Measurements from ENCODE around the gene CDH2. TPM values are rescaled to one million over a fixed set of nuclear protein-coding genes. Genes with fewer than 3 reads are reported as not detected.

CDH2 gene
- total RNA-seq, 1 experiment from 2014 or later = 14.6 TPM

DNA sequence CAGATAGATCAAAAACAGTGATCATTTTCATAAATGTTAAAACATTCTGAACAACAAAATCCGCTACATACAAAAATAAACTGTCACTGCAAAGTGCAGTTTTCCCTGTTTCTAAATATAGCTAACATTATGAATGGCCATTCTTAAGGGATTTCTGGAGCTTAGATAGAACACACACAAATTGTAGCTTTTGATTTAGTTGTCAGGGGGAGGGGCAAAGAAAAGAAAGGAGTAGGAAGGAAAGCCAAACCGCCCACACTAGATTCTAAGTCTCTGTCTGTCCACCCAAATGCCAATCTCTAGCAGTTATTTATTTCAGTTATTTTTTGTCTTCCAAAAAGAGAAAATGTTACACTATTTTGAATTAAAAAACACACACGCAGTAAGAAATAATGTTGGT, 182.4 kb downstream of the CDH2 start:
- H3K9me3 Mint-ChIP-seq (ENCODE audit: unreplicated experiment) = no peaks in the 10 kb centered on the region

DNA sequence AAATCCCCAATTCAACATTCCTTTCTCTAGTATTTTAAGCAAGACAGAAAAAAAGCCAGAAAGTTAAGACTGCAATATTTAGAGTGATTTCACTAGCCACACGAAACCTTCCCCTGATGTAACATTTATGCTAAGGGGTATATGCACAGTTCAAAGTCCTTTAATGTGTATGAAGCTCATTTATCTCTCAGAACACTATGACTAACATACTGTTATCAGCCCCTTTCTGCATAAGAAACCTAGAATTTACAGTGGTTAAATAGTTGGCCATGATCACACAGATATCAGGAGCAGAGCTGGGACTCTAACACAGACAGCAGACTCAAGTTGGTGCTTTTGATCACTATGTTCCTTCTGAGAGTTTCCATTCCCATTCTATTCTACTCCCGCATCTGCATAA, 185.5 kb downstream of the CDH2 start:
- no TSS peak for BruUV-seq (replicated peaks)
- Mint-ChIP-seq H3K4me3 (ENCODE audit: unreplicated experiment) (no peak overlapping the region), H3K27ac (ENCODE audit: low read depth, unreplicated experiment) (no peak overlapping the region), H3K27me3 (ENCODE audit: insufficient read depth, unreplicated experiment) (no peaks in the 10 kb centered on the region), H3K4me1 (ENCODE audit: insufficient read depth, unreplicated experiment) (peaks cover 6% of the 10 kb centered on the region), H3K36me3 (ENCODE audit: insufficient read depth, unreplicated experiment) (no peaks in the 10 kb centered on the region), H3K9me3 (ENCODE audit: unreplicated experiment) (no peaks in the 10 kb centered on the region)
- ChIA-PET POLR2A (no interaction called here), CTCF (interaction anchor here (0.5 kb wide), 1 partner anchor 87 kb away, joined by 4 read pairs; no protein-coding TSS in a partner anchor)
- DNase-seq (ENCODE audit: unreplicated experiment) = no peak
- TF ChIP-seq, protein P1, sequence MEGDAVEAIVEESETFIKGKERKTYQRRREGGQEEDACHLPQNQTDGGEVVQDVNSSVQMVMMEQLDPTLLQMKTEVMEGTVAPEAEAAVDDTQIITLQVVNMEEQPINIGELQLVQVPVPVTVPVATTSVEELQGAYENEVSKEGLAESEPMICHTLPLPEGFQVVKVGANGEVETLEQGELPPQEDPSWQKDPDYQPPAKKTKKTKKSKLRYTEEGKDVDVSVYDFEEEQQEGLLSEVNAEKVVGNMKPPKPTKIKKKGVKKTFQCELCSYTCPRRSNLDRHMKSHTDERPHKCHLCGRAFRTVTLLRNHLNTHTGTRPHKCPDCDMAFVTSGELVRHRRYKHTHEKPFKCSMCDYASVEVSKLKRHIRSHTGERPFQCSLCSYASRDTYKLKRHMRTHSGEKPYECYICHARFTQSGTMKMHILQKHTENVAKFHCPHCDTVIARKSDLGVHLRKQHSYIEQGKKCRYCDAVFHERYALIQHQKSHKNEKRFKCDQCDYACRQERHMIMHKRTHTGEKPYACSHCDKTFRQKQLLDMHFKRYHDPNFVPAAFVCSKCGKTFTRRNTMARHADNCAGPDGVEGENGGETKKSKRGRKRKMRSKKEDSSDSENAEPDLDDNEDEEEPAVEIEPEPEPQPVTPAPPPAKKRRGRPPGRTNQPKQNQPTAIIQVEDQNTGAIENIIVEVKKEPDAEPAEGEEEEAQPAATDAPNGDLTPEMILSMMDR (IDR thresholded peaks at IDR 0.05; ENCODE audit: unreplicated experiment) = no peak
- intact Hi-C loops (cut with micrococcal nuclease) = no loop called here

More for the DNA sequence above, 182.4 kb downstream of the CDH2 start:
- Mint-ChIP-seq H3K4me1 (ENCODE audit: insufficient read depth, unreplicated experiment) (peaks cover 17% of the 10 kb centered on the region), H3K27ac (ENCODE audit: low read depth, unreplicated experiment) (no peak overlapping the region), H3K36me3 (ENCODE audit: insufficient read depth, unreplicated experiment) (no peaks in the 10 kb centered on the region), H3K27me3 (ENCODE audit: insufficient read depth, unreplicated experiment) (no peaks in the 10 kb centered on the region), H3K4me3 (ENCODE audit: unreplicated experiment) (no peak overlapping the region)
- ChIA-PET POLR2A (no interaction called here), CTCF (no interaction called here)
- BruUV-seq (replicated peaks) = no TSS peak
- DNase-seq (ENCODE audit: unreplicated experiment) = no peak
- intact Hi-C loops (cut with micrococcal nuclease) = no loop called here
- TF ChIP-seq, protein P1 (IDR thresholded peaks at IDR 0.05; ENCODE audit: unreplicated experiment) = no peak

DNA sequence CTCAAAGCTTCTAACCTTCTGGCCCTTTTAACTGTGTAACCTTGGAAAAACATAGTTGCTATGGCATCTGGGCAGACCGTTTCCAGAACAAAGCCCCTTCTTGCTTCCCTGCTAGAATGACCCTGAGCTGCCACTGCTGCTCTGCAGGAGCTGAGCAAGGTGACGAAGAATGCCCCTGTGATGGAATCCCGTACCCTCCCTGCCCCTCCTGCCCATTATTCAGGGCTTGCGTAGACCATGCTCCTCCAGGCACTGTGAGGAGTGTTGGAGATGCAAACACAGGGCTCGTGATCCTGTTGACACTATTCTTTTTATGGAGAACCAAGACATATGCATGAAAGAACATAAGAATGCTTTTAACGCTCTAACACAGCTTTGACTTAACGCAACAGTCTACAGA, 191.1 kb downstream of the CDH2 start:
- Mint-ChIP-seq H3K4me3 (ENCODE audit: unreplicated experiment) (no peak overlapping the region), H3K27me3 (ENCODE audit: insufficient read depth, unreplicated experiment) (no peaks in the 10 kb centered on the region), H3K36me3 (ENCODE audit: insufficient read depth, unreplicated experiment) (no peaks in the 10 kb centered on the region), H3K4me1 (ENCODE audit: insufficient read depth, unreplicated experiment) (no peaks in the 10 kb centered on the region), H3K27ac (ENCODE audit: low read depth, unreplicated experiment) (no peak overlapping the region), H3K9me3 (ENCODE audit: unreplicated experiment) (no peaks in the 10 kb centered on the region)
- TF ChIP-seq, protein P1 (IDR thresholded peaks at IDR 0.05; ENCODE audit: unreplicated experiment) = no peak
- intact Hi-C loops (cut with micrococcal nuclease) = no loop called here
- BruUV-seq (replicated peaks) = no TSS peak
- CTCF ChIA-PET = no interaction called here
- POLR2A ChIA-PET = no interaction called here
- no peak for DNase-seq (ENCODE audit: unreplicated experiment)

DNA sequence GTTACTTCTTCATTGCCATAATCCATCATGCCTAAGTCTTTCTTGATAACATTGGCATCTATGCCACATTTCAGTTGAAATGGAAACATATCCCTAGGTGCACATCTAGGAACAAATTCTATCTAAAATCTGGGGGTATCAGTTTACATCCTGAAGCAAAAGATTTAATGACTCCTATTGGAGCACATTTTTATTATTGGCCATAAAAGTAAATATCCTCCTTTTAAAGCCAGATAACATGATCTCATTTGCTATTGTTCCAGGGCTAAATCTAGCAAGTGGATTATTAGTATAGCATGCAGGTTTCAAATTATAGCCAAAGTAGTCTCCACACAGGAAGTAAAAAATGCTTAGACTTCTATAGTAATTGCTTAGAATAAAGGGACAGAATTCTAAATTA, 193.2 kb downstream of the CDH2 start:
- Mint-ChIP-seq H3K4me1 (ENCODE audit: insufficient read depth, unreplicated experiment) (no peaks in the 10 kb centered on the region), H3K9me3 (ENCODE audit: unreplicated experiment) (no peaks in the 10 kb centered on the region), H3K36me3 (ENCODE audit: insufficient read depth, unreplicated experiment) (no peaks in the 10 kb centered on the region), H3K4me3 (ENCODE audit: unreplicated experiment) (no peak overlapping the region), H3K27me3 (ENCODE audit: insufficient read depth, unreplicated experiment) (no peaks in the 10 kb centered on the region), H3K27ac (ENCODE audit: low read depth, unreplicated experiment) (no peak overlapping the region)
- ChIA-PET CTCF (no interaction called here), POLR2A (no interaction called here)
- intact Hi-C loops (cut with micrococcal nuclease) = no loop called here
- DNase-seq (ENCODE audit: unreplicated experiment) = no peak
- BruUV-seq (replicated peaks) = no TSS peak
- TF ChIP-seq, protein P1 (IDR thresholded peaks at IDR 0.05; ENCODE audit: unreplicated experiment) = no peak

Measured in MCF 10A (cell line).